ENCODE results near the gene RNF8.
"Not testable (repeated sequence)": the region's sequence is repeated elsewhere in the genome, so short reads cannot be mapped to it uniquely, and the experiment has no call there.

RNF8 gene

GRCh38 chr6:37433657-37434271 lies 80.0 kb downstream of the RNF8 start:
- Histone ChIP-seq H3K4me1 (ENCODE audit: control insufficient read depth, insufficient read depth, low read length) (peaks cover 6% of the 10 kb centered on the region; the same call in 1 of the 2 replicates), H3K27me3 (ENCODE audit: control insufficient read depth, insufficient read depth, low read length) (no peaks in the 10 kb centered on the region), H3K4me3 (ENCODE audit: low read depth, low read length) (peak overlapping the region; percentile 87), H3K27ac (ENCODE audit: low read depth, low read length) (peak overlapping the region; percentile 82), H3K36me3 (ENCODE audit: control insufficient read depth, insufficient read depth, low read length) (peaks cover 30% of the 10 kb centered on the region), H3K9ac (ENCODE audit: low read depth, low read length) (peak overlapping the region; percentile 73), H3K9me3 (ENCODE audit: control insufficient read depth, insufficient read depth, low read length) (no peaks in the 10 kb centered on the region)

GRCh38 chr6:37435373-37435772 lies 81.6 kb downstream of the RNF8 start:
- peaks cover 6% of the 10 kb centered on the region; the same call in 1 of the 2 replicates for H3K4me1 ChIP-seq (ENCODE audit: control insufficient read depth, insufficient read depth, low read length)
- H3K36me3 ChIP-seq (ENCODE audit: control insufficient read depth, insufficient read depth, low read length) = peaks cover 37% of the 10 kb centered on the region
- no peak overlapping the region for H3K9ac ChIP-seq (ENCODE audit: low read depth, low read length)
- H3K4me3 ChIP-seq (ENCODE audit: low read depth, low read length) = no peak overlapping the region
- no peaks in the 10 kb centered on the region for H3K9me3 ChIP-seq (ENCODE audit: control insufficient read depth, insufficient read depth, low read length)
- no peak overlapping the region for H3K27ac ChIP-seq (ENCODE audit: low read depth, low read length)
- no peaks in the 10 kb centered on the region for H3K27me3 ChIP-seq (ENCODE audit: control insufficient read depth, insufficient read depth, low read length)

GRCh38 chr6:37435816-37436215 lies 82.0 kb downstream of the RNF8 start:
- Histone ChIP-seq H3K4me1 (ENCODE audit: control insufficient read depth, insufficient read depth, low read length) (peaks cover 6% of the 10 kb centered on the region; the same call in 1 of the 2 replicates), H3K9ac (ENCODE audit: low read depth, low read length) (no peak overlapping the region), H3K27ac (ENCODE audit: low read depth, low read length) (no peak overlapping the region), H3K36me3 (ENCODE audit: control insufficient read depth, insufficient read depth, low read length) (peaks cover 37% of the 10 kb centered on the region), H3K27me3 (ENCODE audit: control insufficient read depth, insufficient read depth, low read length) (no peaks in the 10 kb centered on the region), H3K4me3 (ENCODE audit: low read depth, low read length) (no peak overlapping the region), H3K9me3 (ENCODE audit: control insufficient read depth, insufficient read depth, low read length) (no peaks in the 10 kb centered on the region)

GRCh38 chr6:37438930-37439329 lies 85.1 kb downstream of the RNF8 start:
- Histone ChIP-seq H3K27ac (ENCODE audit: low read depth, low read length) (peak overlapping the region; percentile 54), H3K4me1 (ENCODE audit: control insufficient read depth, insufficient read depth, low read length) (peaks cover 3% of the 10 kb centered on the region; the same call in 1 of the 2 replicates), H3K9me3 (ENCODE audit: control insufficient read depth, insufficient read depth, low read length) (no peaks in the 10 kb centered on the region), H3K27me3 (ENCODE audit: control insufficient read depth, insufficient read depth, low read length) (no peaks in the 10 kb centered on the region), H3K36me3 (ENCODE audit: control insufficient read depth, insufficient read depth, low read length) (peaks cover 47% of the 10 kb centered on the region), H3K9ac (ENCODE audit: low read depth, low read length) (no peak overlapping the region), H3K4me3 (ENCODE audit: low read depth, low read length) (no peak overlapping the region)

GRCh38 chr6:37441651-37442050 lies 87.9 kb downstream of the RNF8 start:
- Histone ChIP-seq H3K4me3 (ENCODE audit: low read depth, low read length) (no peak overlapping the region), H3K27ac (ENCODE audit: low read depth, low read length) (no peak overlapping the region), H3K4me1 (ENCODE audit: control insufficient read depth, insufficient read depth, low read length) (no peaks in the 10 kb centered on the region), H3K27me3 (ENCODE audit: control insufficient read depth, insufficient read depth, low read length) (no peaks in the 10 kb centered on the region), H3K9ac (ENCODE audit: low read depth, low read length) (no peak overlapping the region), H3K9me3 (ENCODE audit: control insufficient read depth, insufficient read depth, low read length) (no peaks in the 10 kb centered on the region), H3K36me3 (ENCODE audit: control insufficient read depth, insufficient read depth, low read length) (peaks cover 55% of the 10 kb centered on the region)

- Histone ChIP-seq H3K27ac (ENCODE audit: low read depth, low read length) (no peak overlapping the region), H3K36me3 (ENCODE audit: control insufficient read depth, insufficient read depth, low read length) (peaks cover 58% of the 10 kb centered on the region), H3K9ac (ENCODE audit: low read depth, low read length) (no peak overlapping the region)
These were observed 88.8 kb downstream of the RNF8 start for GRCh38 chr6:37442416-37443215.

GRCh38 chr6:37443216-37443542 lies 89.4 kb downstream of the RNF8 start:
- H3K27ac ChIP-seq (ENCODE audit: low read depth, low read length); H3K4me1 ChIP-seq (ENCODE audit: control insufficient read depth, insufficient read depth, low read length); H3K4me3 ChIP-seq (ENCODE audit: low read depth, low read length); H3K9me3 ChIP-seq (ENCODE audit: control insufficient read depth, insufficient read depth, low read length); H3K9ac ChIP-seq (ENCODE audit: low read depth, low read length); H3K27me3 ChIP-seq (ENCODE audit: control insufficient read depth, insufficient read depth, low read length): not testable (repeated sequence)
- H3K36me3 ChIP-seq (ENCODE audit: control insufficient read depth, insufficient read depth, low read length) = peaks cover 54% of the 10 kb centered on the region

More at GRCh38 chr6:37442416-37443215, 88.8 kb downstream of the RNF8 start:
- Histone ChIP-seq H3K4me3 (ENCODE audit: low read depth, low read length) (no peak overlapping the region), H3K9me3 (ENCODE audit: control insufficient read depth, insufficient read depth, low read length) (no peaks in the 10 kb centered on the region), H3K27me3 (ENCODE audit: control insufficient read depth, insufficient read depth, low read length) (no peaks in the 10 kb centered on the region), H3K4me1 (ENCODE audit: control insufficient read depth, insufficient read depth, low read length) (no peaks in the 10 kb centered on the region)
